Measurements from ENCODE around the gene NXNL2.

NXNL2 gene

GRCh38 chr9:88528080-88528790 is 6.7 kb upstream of the NXNL2 start:
- Histone ChIP-seq H3K36me3 (ENCODE audit: low read depth) (no peaks in the 10 kb centered on the region), H3K4me3 (ENCODE audit: severe bottlenecking) (no peak overlapping the region), H3K27ac (ENCODE audit: poor library complexity, severe bottlenecking) (no peak overlapping the region), H3K9me3 (ENCODE audit: severe bottlenecking) (no peaks in the 10 kb centered on the region), H3K4me1 (ENCODE audit: insufficient read depth, poor library complexity, severe bottlenecking) (peaks cover 13% of the 10 kb centered on the region), H3K27me3 (ENCODE audit: insufficient read depth, poor library complexity, severe bottlenecking) (no peaks in the 10 kb centered on the region)
- DNase-seq (ENCODE audit: low spot score) = no peak
- no peak for ATAC-seq (ENCODE audit: low read depth)
- no peak for TF ChIP-seq CTCF (IDR thresholded peaks at IDR 0.05; ENCODE audit: poor library complexity, severe bottlenecking)

DNA sequence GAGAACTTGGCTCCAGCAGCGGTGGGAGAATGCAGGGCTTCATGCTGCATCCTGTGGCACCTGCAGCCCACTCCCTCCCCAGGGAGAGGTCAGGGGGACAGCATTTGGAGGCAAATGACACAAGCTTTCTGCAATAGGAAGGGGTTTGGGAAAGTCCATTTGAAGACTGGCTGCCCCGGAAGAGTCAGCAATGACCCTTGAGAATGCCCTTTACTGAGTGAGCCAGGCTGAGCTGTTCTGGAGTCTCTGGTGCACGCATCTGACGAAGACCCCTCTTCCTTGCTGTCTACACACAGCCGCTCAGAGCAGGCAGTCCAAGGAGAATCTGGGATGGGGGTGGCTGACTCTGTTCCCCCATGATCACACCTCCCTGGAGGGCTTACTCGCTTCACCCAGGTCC is 5.5 kb upstream of the NXNL2 start:
- Histone ChIP-seq H3K4me1 (ENCODE audit: insufficient read depth, poor library complexity, severe bottlenecking) (peaks cover 10% of the 10 kb centered on the region), H3K4me3 (ENCODE audit: severe bottlenecking) (no peak overlapping the region), H3K36me3 (ENCODE audit: low read depth) (no peaks in the 10 kb centered on the region), H3K27ac (ENCODE audit: poor library complexity, severe bottlenecking) (peak overlapping the region; percentile 41), H3K27me3 (ENCODE audit: insufficient read depth, poor library complexity, severe bottlenecking) (no peaks in the 10 kb centered on the region), H3K9me3 (ENCODE audit: severe bottlenecking) (no peaks in the 10 kb centered on the region)
- DNase-seq (ENCODE audit: low spot score) (no peak), ATAC-seq (ENCODE audit: low read depth) (no peak)
- TF ChIP-seq CTCF (IDR thresholded peaks at IDR 0.05; ENCODE audit: poor library complexity, severe bottlenecking) = no peak

DNA sequence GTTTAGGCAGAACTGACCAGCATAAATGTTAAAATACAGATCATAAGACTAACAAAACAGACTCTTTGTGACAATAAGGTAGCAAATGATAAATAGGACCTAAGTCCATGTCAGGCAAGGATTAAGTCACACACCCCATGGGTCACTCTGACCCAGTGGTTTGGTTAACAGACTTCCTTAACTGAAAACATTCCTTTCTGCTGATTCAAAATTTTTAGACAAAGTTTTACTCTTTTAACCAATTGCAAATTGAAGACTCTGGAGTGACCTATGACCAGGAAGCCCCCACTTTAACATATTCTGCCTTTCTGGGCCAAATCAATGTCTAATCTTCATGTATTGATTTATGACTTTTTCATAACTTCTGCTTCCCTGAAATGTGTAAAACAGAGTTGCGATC is 4.9 kb upstream of the NXNL2 start:
- DNase-seq (ENCODE audit: low spot score) (no peak), ATAC-seq (ENCODE audit: low read depth) (no peak)
- no peak for TF ChIP-seq CTCF (IDR thresholded peaks at IDR 0.05; ENCODE audit: poor library complexity, severe bottlenecking)
- Histone ChIP-seq H3K4me1 (ENCODE audit: insufficient read depth, poor library complexity, severe bottlenecking) (peaks cover 10% of the 10 kb centered on the region), H3K27me3 (ENCODE audit: insufficient read depth, poor library complexity, severe bottlenecking) (no peaks in the 10 kb centered on the region), H3K36me3 (ENCODE audit: low read depth) (no peaks in the 10 kb centered on the region), H3K4me3 (ENCODE audit: severe bottlenecking) (no peak overlapping the region), H3K27ac (ENCODE audit: poor library complexity, severe bottlenecking) (peak overlapping the region; percentile 41), H3K9me3 (ENCODE audit: severe bottlenecking) (no peaks in the 10 kb centered on the region)

DNA sequence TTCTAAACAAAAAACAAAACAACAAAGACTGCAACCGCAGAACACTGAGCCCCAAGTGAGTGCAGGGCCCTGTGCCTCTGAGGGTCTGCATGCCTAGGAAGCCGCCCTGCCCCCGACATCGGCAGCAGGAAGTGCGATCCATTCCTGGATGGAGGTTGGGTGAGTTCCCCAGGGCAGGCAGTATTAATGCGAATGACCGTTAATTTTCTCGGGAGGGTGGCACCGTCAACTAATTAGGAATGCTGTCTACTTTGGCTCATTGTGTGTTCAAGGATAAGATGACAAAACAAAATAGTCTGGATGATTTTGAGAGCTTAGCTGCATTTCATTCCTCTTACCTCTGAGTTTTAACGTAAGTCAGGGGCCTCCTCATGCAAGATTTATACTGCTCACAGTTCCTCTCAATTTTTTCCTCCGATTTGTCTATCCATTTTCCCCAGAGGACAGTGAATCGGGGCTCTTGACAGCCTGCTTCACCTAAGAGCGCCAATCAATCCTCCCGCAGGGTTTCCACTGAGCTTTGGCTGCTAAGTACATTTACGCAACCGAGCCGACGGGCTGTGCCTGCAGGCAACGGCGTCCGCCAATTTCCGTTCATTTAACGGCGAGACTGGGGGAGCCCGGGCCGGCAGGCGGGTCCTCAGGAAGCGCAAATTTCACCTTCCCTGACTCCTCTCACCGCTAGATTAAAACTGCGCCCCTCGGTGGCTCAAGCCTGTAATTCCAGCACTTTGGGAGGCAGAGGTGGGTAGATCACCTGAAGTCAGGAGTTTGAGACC is 2.9 kb upstream of the NXNL2 start:
- no peaks in the 10 kb centered on the region for H3K27me3 ChIP-seq (ENCODE audit: insufficient read depth, poor library complexity, severe bottlenecking)
- H3K4me1 ChIP-seq (ENCODE audit: insufficient read depth, poor library complexity, severe bottlenecking) = peaks cover 10% of the 10 kb centered on the region
- H3K36me3 ChIP-seq (ENCODE audit: low read depth) = no peaks in the 10 kb centered on the region
- no peak overlapping the region for H3K4me3 ChIP-seq (ENCODE audit: severe bottlenecking)
- no peak for TF ChIP-seq CTCF (IDR thresholded peaks at IDR 0.05; ENCODE audit: poor library complexity, severe bottlenecking)
- ATAC-seq (ENCODE audit: low read depth) = no peak
- H3K27ac ChIP-seq (ENCODE audit: poor library complexity, severe bottlenecking) = no peak overlapping the region
- no peak for DNase-seq (ENCODE audit: low spot score)
- no peaks in the 10 kb centered on the region for H3K9me3 ChIP-seq (ENCODE audit: severe bottlenecking)

All from RWPE2 (cell line).